CD4-positive, alpha-beta T cell treated with Interleukin-15 for 4 hours (primary cell): Measurements from ENCODE around the gene FGFR1OP2.
A peak's percentile ranks its signal among the peaks of the same experiment; 100 is the strongest.

Source experiments
- DNase-seq: peaks from one replicate; pipeline ENCODE4 v3.0.0-alpha.2; 2020; ENCODE audit warnings: low spot score

FGFR1OP2 gene

GRCh38 chr12:27003421-27004381 lies 65.4 kb downstream of the FGFR1OP2 start:
- no peak for DNase-seq

GRCh38 chr12:27005495-27005894 lies 67.2 kb downstream of the FGFR1OP2 start:
- no peak for DNase-seq

GRCh38 chr12:27006797-27007467 lies 68.7 kb downstream of the FGFR1OP2 start:
- no peak for DNase-seq

- DNase-seq = no peak
Observed at GRCh38 chr12:27008081-27008480, 69.8 kb downstream of the FGFR1OP2 start.

- DNase-seq = no peak
Observed at GRCh38 chr12:27009881-27010301, 71.6 kb downstream of the FGFR1OP2 start.

DNA sequence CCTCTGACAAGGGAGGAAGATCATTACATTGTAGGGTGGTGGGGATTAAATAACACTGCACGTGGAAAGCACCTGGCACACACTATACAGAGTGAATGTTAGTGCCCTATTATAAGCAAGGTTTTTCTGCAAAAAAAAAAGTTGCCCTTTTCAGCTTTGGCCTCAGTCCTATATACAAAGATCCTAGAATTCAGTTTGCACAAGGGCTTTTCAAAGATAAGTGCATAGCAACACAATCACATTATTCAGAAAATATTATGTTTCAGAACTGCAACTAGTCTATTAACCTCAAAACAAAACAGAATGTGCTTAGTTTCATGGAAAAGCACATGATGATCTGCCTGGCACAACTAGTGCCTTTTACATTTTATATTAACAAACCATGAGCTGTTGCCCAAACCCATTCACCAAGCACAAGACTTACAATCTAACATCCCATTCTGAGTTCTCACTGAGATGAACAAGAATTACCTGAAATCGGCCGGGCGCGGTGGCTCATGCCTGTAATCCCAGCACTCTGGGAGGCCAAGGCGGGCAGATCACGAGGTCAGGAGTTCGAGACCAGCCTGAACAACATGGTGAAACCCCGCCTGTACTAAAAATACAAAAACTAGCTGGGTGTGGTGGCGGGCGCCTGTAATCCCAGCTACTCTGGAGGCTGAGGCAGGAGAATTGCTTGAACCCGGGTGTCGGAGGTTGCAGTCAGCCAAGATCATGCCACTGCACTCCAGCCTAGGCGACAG lies 74.1 kb downstream of the FGFR1OP2 start:
- DNase-seq = no peak

- no peak for DNase-seq
Observed at GRCh38 chr12:27012982-27013255, 74.6 kb downstream of the FGFR1OP2 start.

- peak; percentile 8 for DNase-seq
Observed at GRCh38 chr12:27013611-27014084, 75.4 kb downstream of the FGFR1OP2 start.

GRCh38 chr12:27014085-27014858 lies 76.0 kb downstream of the FGFR1OP2 start, which contains the start of gene TM7SF3:
TM7SF3 (minus strand) TSS chr12:27014384; CDS start chr12:27014168, 216 bp downstream.
- peak; percentile 95 for DNase-seq

DNA sequence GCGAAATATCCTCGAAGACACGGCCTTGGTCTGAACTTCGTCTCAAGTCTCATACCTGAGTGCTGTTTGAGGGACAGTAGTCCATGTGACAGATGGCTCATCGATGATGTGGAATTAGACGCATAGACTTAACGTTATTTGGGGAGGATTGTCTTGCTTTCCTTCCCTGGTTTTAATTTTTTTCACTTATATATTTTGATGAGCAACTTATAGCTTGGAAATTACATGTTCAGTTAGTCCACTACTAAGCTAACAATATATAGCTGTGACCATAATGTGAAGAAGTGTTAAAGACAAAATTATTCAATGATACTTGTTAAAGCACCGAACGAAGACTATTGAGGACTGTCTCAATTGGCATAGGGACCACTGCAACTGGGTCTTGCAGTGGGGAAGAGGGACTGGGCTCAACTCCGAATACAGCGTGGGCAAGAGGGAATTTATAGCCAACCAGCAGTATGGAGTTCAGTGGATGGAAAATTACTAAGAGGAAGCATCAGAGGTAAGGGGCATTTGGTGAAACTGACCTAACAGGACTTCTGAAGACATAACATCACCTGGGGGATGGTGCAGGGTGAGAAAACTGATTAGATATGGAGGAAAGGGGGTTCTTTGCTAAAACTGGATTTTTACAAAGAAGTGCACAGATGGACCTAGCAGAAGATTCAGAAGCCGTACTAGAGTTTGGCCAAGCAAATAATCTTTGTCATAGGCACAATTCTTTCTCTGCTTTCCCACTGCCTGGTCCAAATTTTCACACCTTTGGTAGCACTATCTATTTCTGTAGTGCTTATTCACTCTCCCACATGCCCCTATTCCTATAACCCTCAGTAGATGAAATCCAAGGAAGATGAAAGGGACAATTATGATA lies 76.8 kb downstream of the FGFR1OP2 start:
- no peak for DNase-seq

DNA sequence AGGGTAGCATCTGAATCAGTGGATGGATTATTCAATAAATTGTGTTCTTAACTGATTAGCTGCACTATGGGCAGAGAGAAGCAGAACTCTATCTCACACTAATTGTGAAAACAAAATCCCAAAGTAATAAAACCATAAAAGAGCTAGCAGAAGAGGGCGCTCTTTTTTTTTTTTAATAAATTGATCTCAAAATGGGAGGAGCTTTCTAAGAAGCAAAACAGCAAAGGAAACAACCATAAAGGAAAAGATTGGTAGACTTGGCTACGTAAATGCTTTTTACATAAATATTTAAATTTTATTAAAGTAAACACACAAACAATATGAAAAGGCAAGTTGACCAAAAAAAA lies 77.4 kb downstream of the FGFR1OP2 start:
- peak; percentile 41 for DNase-seq
